Mesendoderm (in vitro differentiated cells): Measurements from ENCODE around the gene CDK11B.

Source experiments
- DNase-seq: peaks from one replicate; pipeline ENCODE4 v3.0.0; 2013
- H2AK5ac ChIP-seq: 2 replicates; pipeline ENCODE4 v1.6.1; 2013; ENCODE audit warnings: low read length, inconsistent platforms
- H2BK120ac ChIP-seq: 2 replicates; pipeline ENCODE4 v1.6.1; 2013; ENCODE audit warnings: low read depth, mild to moderate bottlenecking, low read length, moderate library complexity, mixed read lengths
- H2BK15ac ChIP-seq: replicated peaks from 2 replicates; pipeline ENCODE4 v1.6.1; 2013; ENCODE audit warnings: low read depth, mild to moderate bottlenecking, moderate library complexity
- H2BK5ac ChIP-seq: 2 replicates; pipeline ENCODE4 v1.6.1; 2013; ENCODE audit warnings: low read length, inconsistent platforms
- H3K18ac ChIP-seq: 2 replicates; pipeline ENCODE4 v1.6.1; 2013; ENCODE audit warnings: mild to moderate bottlenecking, low read length, mixed read lengths
- H3K23ac ChIP-seq: one replicate; pipeline ENCODE4 v1.6.1; 2013; ENCODE audit warnings: low read length
- H3K27ac ChIP-seq: 2 replicates; pipeline ENCODE4 v1.5.1; 2013; ENCODE audit warnings: low read depth, mild to moderate bottlenecking, inconsistent platforms, low read length, moderate library complexity
- H3K27me3 ChIP-seq: 2 replicates; pipeline ENCODE4 v1.6.1; 2013; ENCODE audit warnings: low read length, control low read depth, mild to moderate bottlenecking, inconsistent platforms; ENCODE audit not compliant: insufficient read depth, poor library complexity
- H3K36me3 ChIP-seq: 2 replicates; pipeline ENCODE4 v1.6.1; 2013; ENCODE audit warnings: low read length, inconsistent platforms; ENCODE audit not compliant: control insufficient read depth, insufficient read depth
- H3K4ac ChIP-seq: one replicate; pipeline ENCODE4 v1.6.1; 2013; ENCODE audit warnings: low read depth, mild to moderate bottlenecking, low read length, moderate library complexity
- H3K4me1 ChIP-seq: 2 replicates; pipeline ENCODE4 v1.6.1; 2013; ENCODE audit warnings: low read depth, low read length, inconsistent platforms; ENCODE audit not compliant: control insufficient read depth
- H3K4me2 ChIP-seq: 2 replicates; pipeline ENCODE4 v1.6.1; 2013; ENCODE audit warnings: low read length
- H3K4me3 ChIP-seq: 2 replicates; pipeline ENCODE4 v1.5.1; 2013; ENCODE audit warnings: mild to moderate bottlenecking, low read length
- H3K56ac ChIP-seq: one replicate; pipeline ENCODE4 v1.6.1; 2013; ENCODE audit warnings: low read length
- H3K79me1 ChIP-seq: 2 replicates; pipeline ENCODE4 v1.6.1; 2013; ENCODE audit warnings: low read length, inconsistent platforms
- H3K79me2 ChIP-seq: 2 replicates; pipeline ENCODE4 v1.6.1; 2013; ENCODE audit warnings: mild to moderate bottlenecking, low read length; ENCODE audit not compliant: control insufficient read depth, insufficient read depth
- H3K9ac ChIP-seq: 2 replicates; pipeline ENCODE4 v1.6.1; 2013; ENCODE audit warnings: low read length, inconsistent platforms
- H4K5ac ChIP-seq: one replicate; pipeline ENCODE4 v1.6.1; 2013; ENCODE audit warnings: low read length
- H4K8ac ChIP-seq: one replicate; pipeline ENCODE4 v1.6.1; 2013; ENCODE audit warnings: low read depth, mild to moderate bottlenecking, control low read depth, low read length, moderate library complexity
- WGBS: extraction: QIAGEN DNeasy Blood & Tissue Kit; methylation state at CpG from one replicate; pipeline ENCODE4 v1.1.7; 2013; ENCODE audit warnings: low lambda C conversion rate, missing lambda C conversion rate; ENCODE audit not compliant: insufficient coverage; ENCODE audit errors: extremely low coverage; 5-methylcytosine and 5-hydroxymethylcytosine counted together

Gene CDK11B

GRCh38 chr1:1672181-1672965 lies 13.6 kb upstream of the CDK11B start:
- H4K5ac ChIP-seq = no peak overlapping the region
- no peak overlapping the region for H2AK5ac ChIP-seq
- no peak for DNase-seq
- no peak overlapping the region for H3K23ac ChIP-seq
- no peaks in the 10 kb centered on the region for H3K4me1 ChIP-seq
- no peak overlapping the region for H3K9ac ChIP-seq
- no peak overlapping the region for H3K4me2 ChIP-seq
- no peaks in the 10 kb centered on the region for H3K27me3 ChIP-seq
- H3K79me2 ChIP-seq = no peaks in the 10 kb centered on the region
- H3K18ac ChIP-seq = no peak overlapping the region
- H3K79me1 ChIP-seq = no peaks in the 10 kb centered on the region
- H3K36me3 ChIP-seq = no peaks in the 10 kb centered on the region
- H3K27ac ChIP-seq = no peak overlapping the region
- no peak overlapping the region for H3K4ac ChIP-seq
- no CpG with 5 or more reads among the region's 25 CpGs for WGBS
- H2BK5ac ChIP-seq = no peak overlapping the region
- no peak overlapping the region for H2BK15ac ChIP-seq
- no peak overlapping the region for H3K4me3 ChIP-seq
- H3K56ac ChIP-seq = no peak overlapping the region
- H2BK120ac ChIP-seq = no peak overlapping the region
- no peak overlapping the region for H4K8ac ChIP-seq

- H3K56ac ChIP-seq = no peak overlapping the region
- no peak overlapping the region for H2AK5ac ChIP-seq
- no peak overlapping the region for H2BK15ac ChIP-seq
- H3K4me2 ChIP-seq = no peak overlapping the region
- H3K9ac ChIP-seq = no peak overlapping the region
- no peak overlapping the region for H4K5ac ChIP-seq
- DNase-seq = no peak
- H3K4me3 ChIP-seq = no peak overlapping the region
- no peak overlapping the region for H3K18ac ChIP-seq
- no peak overlapping the region for H4K8ac ChIP-seq
- H3K4ac ChIP-seq = no peak overlapping the region
- H3K36me3 ChIP-seq = no peaks in the 10 kb centered on the region
- H3K23ac ChIP-seq = no peak overlapping the region
- H3K79me1 ChIP-seq = no peaks in the 10 kb centered on the region
- no peaks in the 10 kb centered on the region for H3K4me1 ChIP-seq
- WGBS = no CpG with 5 or more reads among the region's 27 CpGs
- H2BK5ac ChIP-seq = no peak overlapping the region
- H3K27me3 ChIP-seq = no peaks in the 10 kb centered on the region
- H2BK120ac ChIP-seq = no peak overlapping the region
- no peak overlapping the region for H3K27ac ChIP-seq
- H3K79me2 ChIP-seq = no peaks in the 10 kb centered on the region
These were observed 12.7 kb upstream of the CDK11B start for GRCh38 chr1:1671365-1672119.

- H3K9ac ChIP-seq = no peak overlapping the region
- H3K18ac ChIP-seq = no peak overlapping the region
- no peak for DNase-seq
- no peak overlapping the region for H3K4me2 ChIP-seq
- H2BK5ac ChIP-seq = no peak overlapping the region
- H4K8ac ChIP-seq = no peak overlapping the region
- no peak overlapping the region for H3K23ac ChIP-seq
- no peaks in the 10 kb centered on the region for H3K79me1 ChIP-seq
- H3K79me2 ChIP-seq = no peaks in the 10 kb centered on the region
- no peak overlapping the region for H3K4me3 ChIP-seq
- no peak overlapping the region for H3K56ac ChIP-seq
- H3K4me1 ChIP-seq = no peaks in the 10 kb centered on the region
- H2AK5ac ChIP-seq = no peak overlapping the region
- H3K27ac ChIP-seq = no peak overlapping the region
- no peak overlapping the region for H2BK120ac ChIP-seq
- H3K36me3 ChIP-seq = no peaks in the 10 kb centered on the region
- H2BK15ac ChIP-seq = no peak overlapping the region
- no CpG with 5 or more reads among the region's 24 CpGs for WGBS
- no peak overlapping the region for H3K4ac ChIP-seq
- H3K27me3 ChIP-seq = no peaks in the 10 kb centered on the region
- H4K5ac ChIP-seq = no peak overlapping the region
These were observed 12.1 kb upstream of the CDK11B start for GRCh38 chr1:1670866-1671265.

GRCh38 chr1:1669468-1670440 lies 10.9 kb upstream of the CDK11B start:
- H3K18ac ChIP-seq = no peak overlapping the region

GRCh38 chr1:1666526-1666925 lies 7.7 kb upstream of the CDK11B start:
- Histone ChIP-seq H3K27me3 (no peaks in the 10 kb centered on the region), H3K18ac (no peak overlapping the region), H4K5ac (no peak overlapping the region), H4K8ac (no peak overlapping the region), H3K27ac (no peak overlapping the region), H3K79me1 (no peaks in the 10 kb centered on the region), H3K4me3 (no peak overlapping the region), H3K4me2 (no peak overlapping the region), H3K4me1 (no peaks in the 10 kb centered on the region), H2BK120ac (no peak overlapping the region), H3K56ac (no peak overlapping the region), H2BK5ac (no peak overlapping the region), H3K9ac (no peak overlapping the region), H2BK15ac (no peak overlapping the region), H3K23ac (no peak overlapping the region), H2AK5ac (no peak overlapping the region), H3K79me2 (no peaks in the 10 kb centered on the region), H3K4ac (no peak overlapping the region), H3K36me3 (no peaks in the 10 kb centered on the region)
- WGBS = no CpG with 5 or more reads among the region's 15 CpGs
- no peak for DNase-seq

More at GRCh38 chr1:1669468-1670440, 10.9 kb upstream of the CDK11B start:
- no peak for DNase-seq
- Histone ChIP-seq H3K79me1 (no peaks in the 10 kb centered on the region), H3K56ac (no peak overlapping the region), H3K9ac (no peak overlapping the region), H3K4me2 (no peak overlapping the region), H2BK5ac (no peak overlapping the region), H3K4ac (no peak overlapping the region), H3K4me1 (no peaks in the 10 kb centered on the region), H2BK15ac (no peak overlapping the region), H3K27me3 (no peaks in the 10 kb centered on the region), H2AK5ac (no peak overlapping the region), H2BK120ac (no peak overlapping the region), H3K36me3 (no peaks in the 10 kb centered on the region), H3K79me2 (no peaks in the 10 kb centered on the region), H4K8ac (no peak overlapping the region), H4K5ac (no peak overlapping the region), H3K4me3 (no peak overlapping the region), H3K27ac (no peak overlapping the region), H3K23ac (no peak overlapping the region)
- no CpG with 5 or more reads among the region's 43 CpGs for WGBS
